HEK293 (cell line): ENCODE data around the gene PCLO.

ENCODE experiments used
- ATF2 ChIP-seq: fragments of 450-650 bp; formaldehyde crosslinking; IDR thresholded peaks from 2 replicates; pipeline ENCODE4 v1.5.1; 2016; ENCODE audit warnings: missing biosample characterization, missing genetic modification characterization, low read depth
- CTCF ChIP-seq: fragments of 450-650 bp; formaldehyde crosslinking; IDR thresholded peaks from 2 replicates; pipeline ENCODE4 v1.5.1; 2016; ENCODE audit warnings: missing biosample characterization, missing genetic modification characterization
- KLF16 ChIP-seq: fragments of 450-650 bp; formaldehyde crosslinking; IDR thresholded peaks from 2 replicates; pipeline ENCODE4 v1.5.1; 2017; ENCODE audit warnings: missing biosample characterization, missing genetic modification characterization
- ZFP3 ChIP-seq: fragments of 450-650 bp; formaldehyde crosslinking; IDR thresholded peaks from 2 replicates; pipeline ENCODE4 v1.5.1; 2016; ENCODE audit warnings: low read depth, missing biosample characterization, missing genetic modification characterization
- ZFP37 ChIP-seq: fragments of 450-650 bp; formaldehyde crosslinking; IDR thresholded peaks from 2 replicates; pipeline ENCODE4 v1.5.1; 2016; ENCODE audit warnings: missing biosample characterization, missing genetic modification characterization
- ZNF121 ChIP-seq: fragments of 450-650 bp; formaldehyde crosslinking; IDR thresholded peaks from 2 replicates; pipeline ENCODE4 v1.5.1; 2016; ENCODE audit warnings: missing biosample characterization, missing genetic modification characterization
- ZNF184 ChIP-seq: fragments of 450-650 bp; IDR thresholded peaks from 2 replicates; pipeline ENCODE4 v1.5.1; 2018; ENCODE audit warnings: missing biosample characterization, mild to moderate bottlenecking, missing genetic modification characterization

- TF ChIP-seq CTCF (tag by site-specific recombination) (no peak), ZNF121 (tag by site-specific recombination) (no peak), ZNF184 (no peak), ZFP3 (no peak), ATF2 (tag by site-specific recombination) (no peak), KLF16 (tag by site-specific recombination) (no peak), ZFP37 (tag by site-specific recombination) (no peak)
Measured at GRCh38 chr7:82925331-82925730, 237.4 kb downstream of the PCLO start.
